Mesodermal cell (in vitro differentiated cells): Measurements from ENCODE around the gene CCL14.
"Not testable (repeated sequence)": the region's sequence is repeated elsewhere in the genome, so short reads cannot be mapped to it uniquely, and the experiment has no call there.

Experiments used
- H3K27ac ChIP-seq: 2 replicates; pipeline ENCODE4 v1.7.0; 2013; ENCODE audit warnings: mild to moderate bottlenecking, low read depth, low read length, moderate library complexity; ENCODE audit not compliant: severe bottlenecking
- H3K36me3 ChIP-seq: 2 replicates; pipeline ENCODE4 v1.7.1; 2013; ENCODE audit warnings: mild to moderate bottlenecking, low read length, moderate library complexity; ENCODE audit not compliant: control insufficient read depth, insufficient read depth
- H3K4me1 ChIP-seq: one replicate; pipeline ENCODE4 v1.7.1; 2013; ENCODE audit warnings: mild to moderate bottlenecking, low read length; ENCODE audit not compliant: insufficient read depth, control insufficient read depth, poor library complexity, severe bottlenecking
- H3K4me3 ChIP-seq: 2 replicates; pipeline ENCODE4 v1.7.0; 2013; ENCODE audit warnings: low read length, control low read depth, mild to moderate bottlenecking; ENCODE audit not compliant: insufficient read depth, poor library complexity, severe bottlenecking; ENCODE audit errors: extremely low read depth
- H3K9me3 ChIP-seq: 2 replicates; pipeline ENCODE4 v1.7.1; 2013; ENCODE audit warnings: mild to moderate bottlenecking, low read length, moderate library complexity; ENCODE audit not compliant: control insufficient read depth
- WGBS, 2 experiments: methylation state at CpG; one replicate each; pipeline ENCODE4 v1.1.5; 2013; ENCODE audit warnings: missing lambda C conversion rate in 2 of 2; ENCODE audit not compliant: insufficient coverage in 2 of 2; 5-methylcytosine and 5-hydroxymethylcytosine counted together

CCL14 gene

GRCh38 chr17:35942588-35943186 is 43.8 kb downstream of the CCL14 start:
- H3K27ac ChIP-seq: no peak overlapping the region
- H3K36me3 ChIP-seq: no peaks in the 10 kb centered on the region
- whole genome bisulfite sequencing, 2 experiments: 83 to 87% methylated on average over 5 to 8 of the region's 9 CpGs
- no peaks in the 10 kb centered on the region for H3K9me3 ChIP-seq
- H3K4me3 ChIP-seq: no peak overlapping the region
- peaks cover 14% of the 10 kb centered on the region for H3K4me1 ChIP-seq

- not testable (repeated sequence) for H3K27ac ChIP-seq, H3K4me1 ChIP-seq, H3K4me3 ChIP-seq, H3K36me3 ChIP-seq, H3K9me3 ChIP-seq
- no CpG with 5 or more reads among the region's 3 CpGs for WGBS, 2 experiments
Measured at GRCh38 chr17:35938492-35938891, 48.0 kb downstream of the CCL14 start.

- Histone ChIP-seq H3K4me3 (no peak overlapping the region), H3K27ac (no peak overlapping the region), H3K4me1 (peaks cover 5% of the 10 kb centered on the region), H3K36me3 (no peaks in the 10 kb centered on the region), H3K9me3 (no peaks in the 10 kb centered on the region)
- 96 to 100% methylated on average over 1 to 4 of the region's 5 CpGs for WGBS, 2 experiments
Measured at GRCh38 chr17:35936063-35936462, 50.5 kb downstream of the CCL14 start.

GRCh38 chr17:35934760-35935159 is 51.8 kb downstream of the CCL14 start:
- no peaks in the 10 kb centered on the region for H3K36me3 ChIP-seq
- H3K27ac ChIP-seq: no peak overlapping the region
- 96% methylated on average over 7 to 9 of the region's 10 CpGs for WGBS, 2 experiments
- no peak overlapping the region for H3K4me3 ChIP-seq
- H3K9me3 ChIP-seq: no peaks in the 10 kb centered on the region
- peaks cover 5% of the 10 kb centered on the region for H3K4me1 ChIP-seq
